H7 (cell line): Measurements from ENCODE around the gene SLC35E1. TPM values are rescaled to one million over a fixed set of nuclear protein-coding genes. Genes with fewer than 3 reads are reported as not detected.

Source experiments
- DNase-seq: peaks from one replicate; pipeline ENCODE4 v3.0.0; 2012
- H3K27me3 ChIP-seq: 2 replicates; pipeline ENCODE4 v1.6.0; 2011; ENCODE audit warnings: mild to moderate bottlenecking, low read length; ENCODE audit not compliant: control insufficient read depth, insufficient read depth
- H3K36me3 ChIP-seq: replicated peaks from 2 replicates; pipeline ENCODE4 v1.5.1; 2011; ENCODE audit warnings: low read length; ENCODE audit not compliant: control insufficient read depth, insufficient read depth
- H3K4me3 ChIP-seq: 2 replicates; pipeline ENCODE4 v1.5.1; 2011; ENCODE audit warnings: low read depth, mild to moderate bottlenecking, control low read depth, low read length, moderate library complexity; ENCODE audit not compliant: insufficient read depth
- total RNA-seq: library from RNA; depleted of rRNA; stranded (reverse); fragments of >200 nt; shearing (Covaris generic); gene quantifications from 2 replicates; pipeline ENCODE4 v1.2.3, GENCODE V29; 2014; rRNA removed

Gene SLC35E1
- total RNA-seq = 12.5 and 14.7 TPM in 2 replicates

DNA sequence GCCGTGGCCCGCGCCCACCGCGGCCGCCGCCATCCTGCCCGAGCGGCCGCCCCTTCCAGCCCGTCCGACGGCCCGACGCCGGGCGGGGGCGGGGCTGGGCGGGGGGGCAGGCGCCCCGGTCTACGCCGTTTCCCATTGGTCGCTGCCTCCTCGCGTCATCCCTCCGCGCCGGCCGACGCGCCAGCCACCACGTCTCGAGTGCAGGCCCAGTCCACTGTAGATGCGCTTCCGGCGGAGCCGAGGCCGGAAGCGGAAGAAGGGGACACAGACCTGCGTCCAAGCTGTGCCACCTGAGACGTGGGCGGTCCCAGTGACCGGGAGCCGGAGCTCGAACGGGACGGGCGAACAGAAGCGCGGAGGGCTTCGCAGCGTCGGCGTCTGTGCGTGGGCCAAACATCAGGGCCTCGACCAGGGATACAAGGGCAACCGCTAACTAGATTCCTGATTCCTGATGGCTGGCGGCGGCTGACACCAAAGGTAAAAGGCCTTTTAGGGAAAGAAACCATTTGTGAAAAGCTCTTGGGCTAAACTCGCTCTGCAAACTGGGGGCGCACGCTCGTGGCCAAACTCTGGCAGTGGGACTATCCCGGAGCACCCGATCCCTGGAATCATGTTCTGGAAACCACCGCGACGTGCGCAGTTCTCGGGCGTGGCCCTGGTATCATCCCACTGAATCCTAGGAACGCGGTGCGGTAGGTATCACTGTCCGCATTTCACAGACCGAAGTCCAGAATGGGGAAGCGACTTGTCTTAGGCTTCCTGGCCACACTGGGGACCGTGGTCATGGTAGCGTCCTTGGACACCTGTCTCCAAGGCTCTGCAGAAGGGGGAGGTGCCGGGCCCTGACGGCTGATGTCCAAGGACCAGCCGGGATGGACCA, at the start of gene SLC35E1:
Gene SLC35E1 (minus strand): TSS at position 84 of the 880 bp plus-strand sequence. CDS start 51 bp downstream, at position 33.
- DNase-seq = peak; percentile 100
- no peaks in the 10 kb centered on the region; the same call in 1 of the 2 replicates for H3K27me3 ChIP-seq
- peaks cover 14% of the 10 kb centered on the region for H3K36me3 ChIP-seq
- peak within 1 kb of the TSS; percentile 90 for H3K4me3 ChIP-seq

DNA sequence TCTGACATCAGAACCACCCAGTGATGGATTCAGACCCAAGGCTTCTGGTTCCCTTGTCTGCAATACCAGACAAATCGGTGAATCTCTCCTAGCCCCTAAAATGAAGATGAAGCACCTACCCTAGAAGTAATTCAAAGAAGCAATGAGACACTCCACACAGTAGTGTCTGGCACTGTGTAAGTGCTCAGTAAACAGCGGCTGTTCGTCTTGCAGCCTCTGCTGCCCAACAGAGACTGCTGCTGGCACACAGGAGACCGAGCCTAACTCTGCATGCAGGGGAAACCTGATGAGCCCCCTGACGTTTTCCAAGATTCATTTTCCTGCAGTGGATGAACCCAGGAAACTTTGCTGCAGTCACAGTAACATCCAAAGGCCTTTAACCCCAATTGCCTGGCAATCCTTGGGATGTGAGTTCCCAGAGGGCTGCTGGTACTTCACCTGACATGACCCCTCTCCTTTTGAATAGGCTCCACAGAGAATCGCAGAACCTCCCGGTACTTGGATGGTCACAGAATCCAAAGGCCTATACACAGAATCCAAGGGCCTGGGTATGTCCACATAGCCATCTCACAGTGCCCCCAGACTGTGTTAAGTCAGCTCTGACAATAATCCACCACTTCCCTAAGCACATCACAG, 49.1 kb upstream of the SLC35E1 start:
- Histone ChIP-seq H3K36me3 (peaks cover 7% of the 10 kb centered on the region), H3K4me3 (no peak overlapping the region), H3K27me3 (no peaks in the 10 kb centered on the region)
- DNase-seq = peak; percentile 13

DNA sequence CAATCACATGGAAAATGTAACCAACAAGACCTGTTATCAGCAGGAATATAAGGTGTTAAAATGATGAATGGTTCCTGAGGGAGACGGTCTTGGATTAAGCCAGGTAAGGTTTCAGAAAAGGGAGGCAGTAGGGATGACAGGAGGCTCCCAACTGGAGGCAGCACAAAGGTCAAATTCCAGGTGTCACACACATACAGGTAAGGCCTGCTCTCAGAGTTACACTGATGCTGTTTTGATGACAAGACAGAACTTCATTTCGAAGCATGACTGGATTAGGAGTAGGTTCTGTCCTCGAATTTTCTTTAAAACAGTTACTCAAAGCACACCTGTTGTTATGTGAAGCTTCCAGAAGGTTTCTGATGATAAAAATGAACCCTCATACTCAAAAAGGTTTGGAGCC, 48.4 kb upstream of the SLC35E1 start:
- Histone ChIP-seq H3K27me3 (no peaks in the 10 kb centered on the region), H3K4me3 (no peak overlapping the region), H3K36me3 (peaks cover 7% of the 10 kb centered on the region)
- DNase-seq = no peak

DNA sequence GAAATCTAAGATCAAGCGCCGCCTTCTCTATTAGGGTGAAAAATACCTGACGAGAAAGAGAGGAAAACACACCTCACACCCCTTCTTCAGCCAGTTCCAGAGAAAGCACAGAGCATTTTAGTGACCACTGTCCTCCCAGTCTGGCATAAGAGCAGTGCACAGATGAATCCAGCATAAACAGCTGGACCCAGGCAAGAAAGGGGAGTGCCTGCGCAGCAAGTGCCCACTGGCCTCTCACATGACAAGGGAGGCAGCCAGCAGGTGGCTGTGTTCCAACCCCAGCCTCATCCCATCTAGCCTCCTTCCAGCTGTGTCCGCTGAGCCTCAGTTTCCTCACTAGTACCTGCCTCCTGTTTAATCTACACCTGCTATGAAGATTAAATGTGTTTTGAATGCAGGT, 47.8 kb upstream of the SLC35E1 start:
- no peak for DNase-seq
- H3K36me3 ChIP-seq = peaks cover 7% of the 10 kb centered on the region
- no peaks in the 10 kb centered on the region for H3K27me3 ChIP-seq
- no peak overlapping the region for H3K4me3 ChIP-seq

DNA sequence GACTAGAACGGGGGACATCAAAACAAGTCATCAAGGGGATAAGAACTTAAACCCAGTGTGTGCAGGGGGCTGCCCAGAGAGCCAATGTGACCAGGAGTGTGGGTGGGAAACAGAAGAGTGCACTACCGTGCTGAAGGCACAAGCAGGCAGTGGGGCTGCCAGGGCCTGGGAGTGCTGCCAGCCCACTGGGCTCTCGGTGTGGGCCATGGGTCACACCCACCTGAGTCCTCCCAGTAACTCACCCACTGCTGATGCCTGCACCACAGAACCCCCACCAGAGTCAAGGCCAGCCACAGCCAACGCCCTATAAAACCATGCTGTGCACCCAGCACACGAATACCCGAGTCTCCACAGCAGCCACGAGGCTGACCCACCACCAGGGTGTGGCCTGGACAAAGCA, 47.2 kb upstream of the SLC35E1 start:
- Histone ChIP-seq H3K36me3 (peaks cover 3% of the 10 kb centered on the region), H3K4me3 (no peak overlapping the region), H3K27me3 (no peaks in the 10 kb centered on the region)
- no peak for DNase-seq

DNA sequence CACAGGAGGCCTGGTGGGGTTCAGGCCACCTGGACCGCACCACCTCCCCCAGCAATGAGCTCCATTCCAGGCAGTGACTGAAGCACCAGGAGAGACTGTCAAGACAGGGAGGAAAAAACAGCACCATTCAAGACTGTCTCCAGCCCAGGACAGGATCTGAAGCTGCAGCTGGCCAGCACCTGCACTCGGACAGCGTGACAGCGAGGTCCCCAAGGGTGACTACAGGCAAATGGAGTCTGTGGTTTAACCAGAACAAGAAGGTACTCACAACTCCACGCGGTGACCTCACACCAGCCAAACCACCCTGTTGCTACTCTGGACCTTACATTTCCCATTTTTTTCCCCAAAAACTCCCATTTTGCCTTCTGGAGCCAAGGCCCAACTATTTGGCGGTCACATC, 46.0 kb upstream of the SLC35E1 start:
- no peak for DNase-seq
- H3K36me3 ChIP-seq = no peaks in the 10 kb centered on the region
- H3K27me3 ChIP-seq = no peaks in the 10 kb centered on the region

DNA sequence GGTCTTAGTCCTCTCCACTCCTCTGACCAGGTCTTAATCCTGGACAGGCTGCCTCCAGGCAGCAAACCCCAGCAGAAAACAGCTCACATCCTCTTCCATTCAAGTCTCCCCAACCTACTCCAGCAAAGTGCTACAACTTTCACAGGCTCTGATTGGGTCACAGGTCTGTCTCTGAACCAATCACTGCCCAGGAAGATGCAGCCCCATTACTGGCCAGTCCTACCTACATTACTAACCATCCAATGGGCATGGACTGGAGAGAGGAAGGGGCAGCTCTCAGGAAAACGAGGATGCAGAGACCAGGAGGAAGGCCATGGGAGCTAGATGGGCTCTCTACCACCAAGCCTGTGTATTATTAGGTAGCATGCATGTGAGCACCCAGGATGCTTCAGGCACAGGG, 43.6 kb upstream of the SLC35E1 start:
- no peaks in the 10 kb centered on the region for H3K36me3 ChIP-seq
- H3K27me3 ChIP-seq = no peaks in the 10 kb centered on the region
- peak; percentile 77 for DNase-seq
- no peak overlapping the region for H3K4me3 ChIP-seq

More for the DNA sequence above, 46.0 kb upstream of the SLC35E1 start:
- no peak overlapping the region for H3K4me3 ChIP-seq

DNA sequence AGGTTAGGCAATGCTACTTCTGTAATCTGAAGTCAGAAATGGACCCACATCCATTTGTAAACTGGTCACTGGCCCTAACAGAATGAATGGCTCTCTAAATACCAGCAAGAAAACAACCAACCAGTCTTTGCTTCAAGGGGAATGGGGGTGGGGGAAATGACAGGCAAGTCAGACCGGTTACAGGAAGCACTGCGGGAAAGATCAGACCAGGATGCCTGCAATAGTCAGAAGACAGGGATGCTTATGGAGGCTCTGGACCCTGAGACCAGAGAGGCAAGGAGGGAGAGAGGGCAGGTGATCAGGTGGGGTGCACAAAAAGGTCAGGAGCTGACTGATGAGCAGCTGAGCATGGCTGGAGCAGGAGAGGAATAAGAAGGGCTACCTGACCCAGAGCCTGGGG, 42.7 kb upstream of the SLC35E1 start:
- DNase-seq = no peak
- H3K4me3 ChIP-seq = no peak overlapping the region
- no peaks in the 10 kb centered on the region for H3K36me3 ChIP-seq
- no peaks in the 10 kb centered on the region for H3K27me3 ChIP-seq

DNA sequence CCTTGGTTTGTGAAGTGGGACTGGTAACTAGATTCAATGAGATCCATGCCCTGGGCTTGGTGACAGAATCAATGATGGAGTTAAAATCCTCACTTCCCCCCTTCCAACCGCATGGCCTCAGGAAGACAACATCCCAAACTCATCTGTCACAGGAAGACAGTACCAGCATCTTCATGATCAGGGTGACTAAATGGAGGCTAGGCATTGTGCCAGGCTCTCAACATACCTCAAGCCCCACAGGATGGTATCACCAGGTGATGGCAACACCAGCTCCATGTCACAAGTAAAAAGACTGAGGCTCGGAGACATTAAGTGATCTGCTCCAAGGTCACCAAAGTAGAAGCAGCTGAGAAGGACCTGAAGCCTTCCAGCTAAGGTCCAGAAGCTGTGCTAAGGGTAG, 41.6 kb upstream of the SLC35E1 start:
- Histone ChIP-seq H3K27me3 (no peaks in the 10 kb centered on the region), H3K4me3 (no peak overlapping the region), H3K36me3 (no peaks in the 10 kb centered on the region)
- no peak for DNase-seq

DNA sequence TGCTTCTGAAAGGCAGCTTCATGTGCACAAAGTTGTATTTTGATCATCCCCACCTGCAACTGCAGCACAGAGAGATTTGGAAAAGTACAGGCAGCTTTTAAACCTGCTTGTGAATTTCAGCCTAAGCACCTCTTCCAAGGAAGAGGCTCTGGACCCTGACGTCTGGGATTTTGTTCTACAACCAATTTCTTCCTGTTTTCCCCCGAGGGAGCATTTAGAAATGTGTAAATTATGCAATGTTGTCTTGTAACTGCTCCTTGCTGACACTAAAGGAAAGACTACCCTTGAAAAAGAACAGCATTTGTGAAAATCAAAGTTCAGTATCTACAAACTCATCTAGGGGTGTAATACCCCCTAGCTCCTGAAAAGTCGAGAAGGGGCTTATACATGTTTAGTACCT, 40.4 kb upstream of the SLC35E1 start:
- no peak for DNase-seq
- H3K36me3 ChIP-seq = no peaks in the 10 kb centered on the region
- no peak overlapping the region for H3K4me3 ChIP-seq
- no peaks in the 10 kb centered on the region for H3K27me3 ChIP-seq

DNA sequence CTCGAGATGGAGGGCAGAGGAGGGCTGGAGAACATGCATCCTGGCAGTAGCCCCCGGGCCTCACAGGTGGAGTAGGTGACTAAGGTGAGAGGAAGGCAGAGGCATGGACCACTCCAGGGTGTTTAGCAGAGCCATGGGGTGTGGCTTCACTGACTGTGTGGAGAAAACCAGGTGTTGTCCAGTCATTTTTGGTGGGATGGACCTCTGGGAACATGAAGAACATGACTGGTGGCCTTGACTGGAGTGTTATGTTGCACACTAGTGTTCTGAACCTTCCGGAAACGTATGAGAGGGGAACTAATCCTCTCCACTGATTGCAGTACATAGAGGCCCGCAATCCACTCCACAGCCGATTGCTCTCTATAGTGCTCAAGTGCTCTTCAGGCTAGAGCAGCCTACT, 38.9 kb upstream of the SLC35E1 start:
- H3K36me3 ChIP-seq = no peaks in the 10 kb centered on the region
- no peak overlapping the region for H3K4me3 ChIP-seq
- no peak for DNase-seq
- no peaks in the 10 kb centered on the region for H3K27me3 ChIP-seq

DNA sequence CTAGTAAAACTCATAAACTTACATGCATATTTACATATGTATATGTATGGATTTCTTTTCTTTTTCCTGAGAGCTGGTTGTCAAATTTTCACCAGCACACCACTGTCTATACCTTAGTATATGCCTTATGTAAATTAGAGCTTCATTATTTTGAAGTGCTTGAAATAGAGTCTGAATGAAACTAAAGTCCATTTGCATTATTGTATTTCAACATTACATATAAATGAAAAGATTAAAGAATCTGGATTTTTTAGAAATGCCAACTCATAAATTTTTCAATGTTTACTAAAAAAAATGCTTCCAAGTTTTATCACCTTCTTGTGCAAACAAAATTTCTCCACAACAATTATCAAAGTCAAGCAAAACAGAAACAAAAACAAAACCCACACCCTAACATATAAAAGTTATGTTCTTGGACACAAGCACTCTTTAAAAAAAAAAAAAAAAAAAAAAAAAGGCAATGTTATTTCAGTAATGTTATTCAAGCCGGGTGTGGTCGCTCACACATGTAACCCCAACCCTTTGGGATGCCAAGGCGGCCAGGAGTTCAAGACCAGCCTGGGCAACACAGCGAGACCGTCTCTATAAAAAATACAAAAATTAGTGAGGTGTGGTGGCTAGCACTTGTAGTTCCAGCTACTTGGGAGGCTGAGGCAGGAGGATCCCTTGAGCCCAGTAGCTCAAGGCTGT, 37.4 kb upstream of the SLC35E1 start:
- no peaks in the 10 kb centered on the region for H3K36me3 ChIP-seq
- H3K4me3 ChIP-seq = no peak overlapping the region
- no peaks in the 10 kb centered on the region for H3K27me3 ChIP-seq
- no peak for DNase-seq

DNA sequence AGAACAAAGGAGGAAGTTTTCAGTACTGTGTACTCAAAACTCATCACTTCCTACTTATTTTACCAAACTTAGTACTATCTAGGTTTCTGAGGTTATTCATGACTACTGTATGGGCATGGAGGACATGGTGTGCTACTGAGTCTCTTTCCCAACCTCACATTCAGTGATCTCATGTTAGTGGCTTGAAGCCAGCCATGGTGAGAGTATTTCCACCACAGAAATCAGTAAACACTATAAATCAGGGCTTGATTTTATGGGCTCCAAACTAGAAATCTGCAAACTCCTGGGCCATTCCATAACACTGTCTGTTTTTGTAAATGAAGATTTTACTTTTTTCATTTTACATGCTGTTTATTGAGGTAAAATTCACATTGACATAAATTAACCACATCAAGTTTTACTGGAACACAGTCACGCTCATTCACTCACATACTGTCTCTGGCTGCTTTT, 36.1 kb upstream of the SLC35E1 start:
- H3K36me3 ChIP-seq = no peaks in the 10 kb centered on the region
- no peak for DNase-seq

DNA sequence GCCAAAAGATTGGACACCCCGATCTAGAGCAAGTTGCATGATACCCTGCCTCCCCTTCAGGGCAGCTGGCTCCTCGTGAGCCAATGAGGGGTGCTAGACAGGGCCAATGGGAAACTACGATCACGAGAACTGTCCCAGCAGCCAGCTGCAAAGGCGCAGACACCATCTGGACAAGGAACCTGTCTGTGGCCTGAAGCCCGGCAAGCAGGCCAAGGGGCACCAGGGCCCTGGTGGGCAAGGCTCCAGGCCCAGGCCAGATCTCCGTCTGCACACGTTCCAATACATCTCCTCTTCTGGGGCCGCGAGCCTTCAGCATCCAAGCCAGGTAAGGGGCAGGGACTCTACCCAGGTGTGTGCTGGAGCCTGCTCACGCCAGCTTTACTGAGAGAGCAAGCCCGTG, 35.6 kb upstream of the SLC35E1 start:
- H3K36me3 ChIP-seq = no peaks in the 10 kb centered on the region
- H3K4me3 ChIP-seq = no peak overlapping the region
- no peaks in the 10 kb centered on the region for H3K27me3 ChIP-seq
- no peak for DNase-seq

More for the DNA sequence above, 36.1 kb upstream of the SLC35E1 start:
- no peaks in the 10 kb centered on the region for H3K27me3 ChIP-seq
- H3K4me3 ChIP-seq = no peak overlapping the region
